ENCODE data around the gene TRANK1.

GRCh38 chr3:36941658-36942057, 3.2 kb downstream of the TRANK1 start:
- TF ChIP-seq CTCF (IDR thresholded peaks at IDR 0.05 in 8 of 11, conservative IDR thresholded peaks at IDR 0.05 in 3 of 11) (no peak), POLR2AphosphoS5 (IDR thresholded peaks at IDR 0.05) (no peak), POLR2A (IDR thresholded peaks at IDR 0.05) (no peak)
